Measurements from ENCODE around the gene DUSP9. TPM values are rescaled to one million over a fixed set of nuclear protein-coding genes. Genes with fewer than 3 reads are reported as not detected.

DUSP9 gene
- total and polyA plus RNA-seq, 2 donors (not counting 3 experiments of a cell fraction or from before 2014, with no cell fraction given), result 0.04 TPM; not detected in 1

DNA sequence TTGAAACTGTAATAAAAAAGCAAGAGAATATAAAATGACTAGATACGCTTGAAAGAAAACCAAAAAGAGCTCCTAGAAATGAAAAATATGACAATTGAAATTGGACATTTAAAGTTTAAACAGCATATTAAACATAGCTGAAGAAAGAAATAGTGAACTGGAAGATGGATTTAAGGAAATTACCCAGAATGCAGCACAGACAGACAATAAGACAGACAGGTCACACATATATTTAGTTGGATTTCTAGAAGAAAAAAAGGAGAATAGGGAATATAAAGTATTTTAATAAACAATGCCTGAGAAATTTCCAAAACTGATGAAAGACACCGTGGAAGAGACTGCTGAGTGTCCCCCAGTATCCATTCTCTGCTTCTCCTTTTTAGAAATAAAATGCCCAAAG, 6.6 kb downstream of the DUSP9 start:
- no peak for TF ChIP-seq POLR2AphosphoS5 (IDR thresholded peaks at IDR 0.05; ENCODE audit: insufficient read depth, low read depth, low read length)
- no peak for TF ChIP-seq POLR2A (IDR thresholded peaks at IDR 0.05; ENCODE audit: low read depth, low read length)
- no peak for TF ChIP-seq GATA2 (IDR thresholded peaks at IDR 0.05; ENCODE audit: insufficient read depth, insufficient read length, low read depth, low read length)
- no peak for TF ChIP-seq EZH2 (IDR thresholded peaks at IDR 0.05; ENCODE audit: borderline replicate concordance, low read depth, low read length, severe bottlenecking)
- TF ChIP-seq CTCF (IDR thresholded peaks at IDR 0.05; ENCODE audit: extremely low read depth in 1 of 2, insufficient read depth in 1 of 2, low read depth in 1 of 2, low read length in 2 of 2), result no peak
- TF ChIP-seq MYC (IDR thresholded peaks at IDR 0.05; ENCODE audit: low read depth, low read length), result no peak
- TF ChIP-seq FOS (IDR thresholded peaks at IDR 0.05; ENCODE audit: borderline replicate concordance, insufficient read depth, low read length), result no peak
- TF ChIP-seq JUN (IDR thresholded peaks at IDR 0.05; ENCODE audit: borderline replicate concordance, insufficient read depth, insufficient read length, low read depth), result no peak
- TF ChIP-seq MAX (IDR thresholded peaks at IDR 0.05; ENCODE audit: insufficient read depth, insufficient read length), result no peak

More for the DNA sequence above, 6.6 kb downstream of the DUSP9 start:
- Histone ChIP-seq H3K9ac (replicated peaks; ENCODE audit: extremely low read depth, insufficient read depth, low read length) (no peak overlapping the region), H3K4me2 (ENCODE audit: insufficient read depth, low read length) (no peak overlapping the region), H3K27ac (ENCODE audit: insufficient read depth, low read depth, low read length) (no peak overlapping the region), H2AFZ (ENCODE audit: low read depth, low read length) (no peak overlapping the region), H3K36me3 (ENCODE audit: control insufficient read depth in 2 of 2, extremely low read depth in 1 of 2, insufficient read depth in 2 of 2, low read length in 2 of 2) (no peaks in the 10 kb centered on the region), H3K4me1 (ENCODE audit: control insufficient read depth, extremely low read depth, insufficient read depth, low read length) (no peaks in the 10 kb centered on the region), H4K20me1 (replicated peaks; ENCODE audit: control insufficient read depth, extremely low read depth, insufficient read depth, low read length) (no peaks in the 10 kb centered on the region), H3K79me2 (ENCODE audit: control insufficient read depth, insufficient read depth, low read length) (no peaks in the 10 kb centered on the region), H3K27me3 (ENCODE audit: control insufficient read depth in 2 of 2, insufficient read depth in 2 of 2, low read length in 2 of 2) (peaks cover 2 to 5% of the 10 kb centered on the region in 2 experiments), H3K9me3 (replicated peaks; ENCODE audit: control insufficient read depth, insufficient read depth, low read length) (no peaks in the 10 kb centered on the region), H3K9me1 (replicated peaks; ENCODE audit: control insufficient read depth, extremely low read depth, insufficient read depth, low read length) (no peaks in the 10 kb centered on the region), H3K4me3 (replicated peaks in 1 of 3; ENCODE audit: insufficient read depth in 1 of 3, low read depth in 1 of 3, low read length in 3 of 3) (no peak overlapping the region)
- CTCF ChIA-PET, result interaction anchor here (0.6 to 2.1 kb wide), 4 partner anchors 8 to 114 kb away, joined by 3 to 8 read pairs (median 3); no protein-coding TSS in a partner anchor
- DNase-seq (ENCODE audit: low read depth, low spot score) (no peak), FAIRE-seq (no peak)
- dilution Hi-C loops (cut with MboI; ENCODE audit: extremely low pct_ligation_motif_present, low sequenced_read_pairs) (no loop called here), intact Hi-C loops (cut with micrococcal nuclease) (no loop called here)
- no TSS peak for BruUV-seq (replicated peaks)
- POLR2A ChIA-PET, result no interaction called here
